Ascending aorta (tissue), 2 donors: ENCODE results near the gene TMBIM1. TPM values are rescaled to one million over a fixed set of nuclear protein-coding genes. Genes with fewer than 3 reads are reported as not detected.

Source experiments
- DNase-seq, 2 donors: peaks; one replicate each; pipeline ENCODE4 v3.0.0-alpha.2; 2019; ENCODE audit warnings: low spot score in 2 of 2
- H3K27ac ChIP-seq, 2 donors: fragments of 200-600 bp; sonication (generic); one replicate each; pipeline ENCODE4 v1.5.1; 2016 to 2017; ENCODE audit warnings: mild to moderate bottlenecking in 1 of 2
- H3K27me3 ChIP-seq: fragments of 200-600 bp; sonication (generic); one replicate; pipeline ENCODE4 v1.5.1; 2017
- H3K36me3 ChIP-seq, 2 donors: fragments of 200-600 bp; sonication (generic); one replicate each; pipeline ENCODE4 v1.5.1; 2016
- H3K4me1 ChIP-seq, 2 donors: fragments of 200-600 bp; sonication (generic); one replicate each; pipeline ENCODE4 v1.5.1; 2016 to 2017; ENCODE audit warnings: mild to moderate bottlenecking in 1 of 2
- H3K4me3 ChIP-seq, 2 donors: fragments of 200-600 bp; sonication (generic); one replicate each; pipeline ENCODE4 v1.5.1; 2016 to 2017; ENCODE audit warnings: mild to moderate bottlenecking in 1 of 2
- H3K9me3 ChIP-seq, 2 donors: fragments of 200-600 bp; sonication (generic); one replicate each; pipeline ENCODE4 v1.5.1; 2016
- intact Hi-C: fragments of 100-400 bp; cut with DNase I; formaldehyde crosslinking; loops from one replicate; pipeline ENCODE4 v1.15.1; 2023
- total RNA-seq: library from RNA; depleted of rRNA; stranded (reverse); fragments of >200 nt; gene quantifications from one replicate; pipeline ENCODE4 v1.1.0, GENCODE V29; 2016
- TF ChIP-seq, protein P1 (sequence below), 3 experiments: fragments of 200-600 bp in 2 of 3; fragments of 450-650 bp in 1 of 3; sonication (generic) in 2 of 3; IDR thresholded peaks; one replicate each; pipeline ENCODE4 v1.5.1; 2016 to 2019; ENCODE audit warnings: antibody characterized with exemption in 3 of 3, mild to moderate bottlenecking in 1 of 3, moderate library complexity in 1 of 3

Gene TMBIM1
- total RNA-seq, 1 donor from 2014 or later: 320 TPM

DNA sequence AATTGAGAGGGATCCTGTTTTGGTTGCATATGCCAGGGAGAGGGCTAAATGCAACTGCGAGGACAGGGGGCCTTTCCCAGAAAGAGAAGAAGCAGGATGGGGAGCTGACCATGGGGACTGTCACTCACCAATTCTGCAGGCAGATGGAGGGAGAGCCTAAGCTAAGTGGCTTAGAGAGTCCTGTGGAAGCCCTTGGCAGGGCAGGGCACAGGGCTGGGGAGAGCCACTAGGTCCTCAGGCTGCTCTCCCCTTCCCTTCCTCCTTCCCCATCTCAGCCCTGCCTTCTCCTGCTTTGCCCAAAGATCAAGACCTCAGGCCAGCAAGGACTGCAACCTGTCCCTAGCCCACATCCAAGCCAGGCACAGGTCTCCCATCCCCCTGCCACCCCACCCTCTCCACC is 40.0 kb upstream of the TMBIM1 start:
- no peaks in the 10 kb centered on the region for H3K36me3 ChIP-seq
- TF ChIP-seq, protein P1, sequence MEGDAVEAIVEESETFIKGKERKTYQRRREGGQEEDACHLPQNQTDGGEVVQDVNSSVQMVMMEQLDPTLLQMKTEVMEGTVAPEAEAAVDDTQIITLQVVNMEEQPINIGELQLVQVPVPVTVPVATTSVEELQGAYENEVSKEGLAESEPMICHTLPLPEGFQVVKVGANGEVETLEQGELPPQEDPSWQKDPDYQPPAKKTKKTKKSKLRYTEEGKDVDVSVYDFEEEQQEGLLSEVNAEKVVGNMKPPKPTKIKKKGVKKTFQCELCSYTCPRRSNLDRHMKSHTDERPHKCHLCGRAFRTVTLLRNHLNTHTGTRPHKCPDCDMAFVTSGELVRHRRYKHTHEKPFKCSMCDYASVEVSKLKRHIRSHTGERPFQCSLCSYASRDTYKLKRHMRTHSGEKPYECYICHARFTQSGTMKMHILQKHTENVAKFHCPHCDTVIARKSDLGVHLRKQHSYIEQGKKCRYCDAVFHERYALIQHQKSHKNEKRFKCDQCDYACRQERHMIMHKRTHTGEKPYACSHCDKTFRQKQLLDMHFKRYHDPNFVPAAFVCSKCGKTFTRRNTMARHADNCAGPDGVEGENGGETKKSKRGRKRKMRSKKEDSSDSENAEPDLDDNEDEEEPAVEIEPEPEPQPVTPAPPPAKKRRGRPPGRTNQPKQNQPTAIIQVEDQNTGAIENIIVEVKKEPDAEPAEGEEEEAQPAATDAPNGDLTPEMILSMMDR (IDR thresholded peaks at IDR 0.05): no peak
- peak overlapping the region; percentile 45 to 47 for H3K27ac ChIP-seq
- intact Hi-C loops: no loop called here
- H3K4me1 ChIP-seq: peaks cover 0 to 11% of the 10 kb centered on the region in 2 donors
- no peak for DNase-seq
- no peaks in the 10 kb centered on the region for H3K9me3 ChIP-seq
- no peak overlapping the region for H3K4me3 ChIP-seq
- no peaks in the 10 kb centered on the region for H3K27me3 ChIP-seq

- Histone ChIP-seq H3K4me3 (no peak overlapping the region), H3K27me3 (no peaks in the 10 kb centered on the region), H3K36me3 (no peaks in the 10 kb centered on the region), H3K4me1 (peaks cover 0 to 12% of the 10 kb centered on the region in 2 donors), H3K27ac (peak overlapping the region in 1 of 2 donors; percentile 47), H3K9me3 (no peaks in the 10 kb centered on the region)
- no peak for DNase-seq
- intact Hi-C loops: no loop called here
- TF ChIP-seq, protein P1 (IDR thresholded peaks at IDR 0.05): no peak
Observed at GRCh38 chr2:218331745-218332144, 39.4 kb upstream of the TMBIM1 start.

GRCh38 chr2:218329826-218330593 is 37.7 kb upstream of the TMBIM1 start:
- TF ChIP-seq, protein P1 (IDR thresholded peaks at IDR 0.05): no peak
- intact Hi-C loops: no loop called here
- no peaks in the 10 kb centered on the region for H3K9me3 ChIP-seq
- no peak for DNase-seq
- peaks cover 0 to 12% of the 10 kb centered on the region in 2 donors for H3K4me1 ChIP-seq
- H3K27me3 ChIP-seq: no peaks in the 10 kb centered on the region
- H3K36me3 ChIP-seq: no peaks in the 10 kb centered on the region
- H3K27ac ChIP-seq: peak overlapping the region in 1 of 2 donors; percentile 7
- no peak overlapping the region for H3K4me3 ChIP-seq

GRCh38 chr2:218329027-218329825 is 36.9 kb upstream of the TMBIM1 start:
- Histone ChIP-seq H3K4me1 (peaks cover 0 to 14% of the 10 kb centered on the region in 2 donors), H3K27me3 (no peaks in the 10 kb centered on the region), H3K36me3 (no peaks in the 10 kb centered on the region), H3K9me3 (no peaks in the 10 kb centered on the region), H3K27ac (peak overlapping the region in 1 of 2 donors; percentile 7), H3K4me3 (no peak overlapping the region)
- intact Hi-C loops: no loop called here
- DNase-seq: no peak
- TF ChIP-seq, protein P1 (IDR thresholded peaks at IDR 0.05): no peak

DNA sequence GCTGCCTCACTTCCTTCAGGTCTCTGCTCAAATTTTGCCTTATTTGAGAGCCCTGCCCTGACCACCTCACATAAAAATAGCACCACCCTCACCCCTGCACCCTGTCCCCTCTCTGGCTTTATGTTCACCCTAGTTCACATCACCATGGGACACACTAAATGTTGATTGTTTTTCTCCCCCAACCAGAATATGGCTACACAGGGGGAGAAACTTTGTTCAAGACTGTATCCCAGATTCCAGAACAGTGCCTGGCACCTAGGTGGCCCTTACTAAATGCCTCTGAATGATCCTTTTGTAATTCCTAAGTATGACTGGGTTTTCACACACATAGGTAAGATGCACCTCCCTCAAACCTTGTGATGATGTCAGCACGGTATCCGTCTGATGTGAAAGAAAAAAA is 36.0 kb upstream of the TMBIM1 start:
- Histone ChIP-seq H3K4me3 (no peak overlapping the region), H3K27me3 (no peaks in the 10 kb centered on the region), H3K27ac (no peak overlapping the region), H3K9me3 (no peaks in the 10 kb centered on the region), H3K4me1 (peaks cover 3 to 22% of the 10 kb centered on the region in 2 donors), H3K36me3 (no peaks in the 10 kb centered on the region)
- TF ChIP-seq, protein P1 (IDR thresholded peaks at IDR 0.05): no peak
- intact Hi-C loops: no loop called here
- no peak for DNase-seq
